Esophagus muscularis mucosa (tissue), 4 donors: ENCODE results near the gene PIP5KL1.

Source experiments
- EP300 ChIP-seq: sonication (generic); formaldehyde crosslinking; IDR thresholded peaks from one replicate; pipeline ENCODE4 v1.6.1; 2017; ENCODE audit warnings: antibody characterized with exemption
- POLR2A ChIP-seq: fragments of 450-650 bp; IDR thresholded peaks from one replicate; pipeline ENCODE4 v1.6.1; 2017; ENCODE audit warnings: antibody characterized with exemption, moderate library complexity, mild to moderate bottlenecking, low read depth
- POLR2AphosphoS5 ChIP-seq, 2 donors: sonication (generic); formaldehyde crosslinking; IDR thresholded peaks; one replicate each; pipeline ENCODE4 v1.6.1; 2017; ENCODE audit warnings: antibody characterized with exemption in 2 of 2
- TF ChIP-seq, protein P1 (sequence below), 3 experiments: fragments of 200-600 bp in 2 of 3; fragments of 450-650 bp in 1 of 3; sonication (generic) in 2 of 3; IDR thresholded peaks; one replicate each; pipeline ENCODE4 v1.5.1; 2017 to 2019; ENCODE audit warnings: antibody characterized with exemption in 3 of 3, mild to moderate bottlenecking in 2 of 3, moderate library complexity in 1 of 3

DNA sequence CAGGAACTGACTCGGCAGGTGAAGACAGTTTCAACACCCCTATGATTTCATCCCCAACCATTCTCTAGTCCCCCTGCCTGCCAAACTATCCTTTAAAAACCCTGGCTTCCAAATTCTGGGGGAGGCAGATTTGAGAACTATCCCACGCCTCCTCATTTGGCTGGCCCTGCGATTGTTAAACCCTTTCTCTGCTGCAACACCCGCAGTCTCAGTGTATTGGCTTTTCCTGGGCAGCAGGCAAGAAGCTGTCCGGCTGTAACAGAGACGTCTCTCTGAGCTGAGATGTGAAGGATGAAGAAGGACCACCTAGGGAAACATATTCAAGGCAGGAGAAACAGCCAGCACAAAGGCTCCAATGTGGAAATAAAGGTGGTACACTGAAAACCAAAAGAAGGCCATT is 37.7 kb downstream of the PIP5KL1 start:
- TF ChIP-seq, protein P1, sequence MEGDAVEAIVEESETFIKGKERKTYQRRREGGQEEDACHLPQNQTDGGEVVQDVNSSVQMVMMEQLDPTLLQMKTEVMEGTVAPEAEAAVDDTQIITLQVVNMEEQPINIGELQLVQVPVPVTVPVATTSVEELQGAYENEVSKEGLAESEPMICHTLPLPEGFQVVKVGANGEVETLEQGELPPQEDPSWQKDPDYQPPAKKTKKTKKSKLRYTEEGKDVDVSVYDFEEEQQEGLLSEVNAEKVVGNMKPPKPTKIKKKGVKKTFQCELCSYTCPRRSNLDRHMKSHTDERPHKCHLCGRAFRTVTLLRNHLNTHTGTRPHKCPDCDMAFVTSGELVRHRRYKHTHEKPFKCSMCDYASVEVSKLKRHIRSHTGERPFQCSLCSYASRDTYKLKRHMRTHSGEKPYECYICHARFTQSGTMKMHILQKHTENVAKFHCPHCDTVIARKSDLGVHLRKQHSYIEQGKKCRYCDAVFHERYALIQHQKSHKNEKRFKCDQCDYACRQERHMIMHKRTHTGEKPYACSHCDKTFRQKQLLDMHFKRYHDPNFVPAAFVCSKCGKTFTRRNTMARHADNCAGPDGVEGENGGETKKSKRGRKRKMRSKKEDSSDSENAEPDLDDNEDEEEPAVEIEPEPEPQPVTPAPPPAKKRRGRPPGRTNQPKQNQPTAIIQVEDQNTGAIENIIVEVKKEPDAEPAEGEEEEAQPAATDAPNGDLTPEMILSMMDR (IDR thresholded peaks at IDR 0.05) = no peak
- TF ChIP-seq POLR2AphosphoS5 (IDR thresholded peaks at IDR 0.05) (no peak), POLR2A (no peak), EP300 (no peak)
